KMS-11 (cell line): ENCODE data around the gene ARHGAP24.

Experiments
- H2AFZ ChIP-seq: fragments of 200-600 bp; sonication (generic); 2 replicates; pipeline ENCODE4 v1.6.1; 2016; ENCODE audit warnings: antibody characterized with exemption, mixed run types, low read depth
- H3K27ac ChIP-seq: fragments of 200-600 bp; sonication (generic); 2 replicates; pipeline ENCODE4 v1.6.1; 2016; ENCODE audit warnings: mild to moderate bottlenecking, mixed run types
- H3K27me3 ChIP-seq: fragments of 200-600 bp; sonication (generic); 2 replicates; pipeline ENCODE4 v1.6.1; 2017; ENCODE audit warnings: mild to moderate bottlenecking, low read depth, mixed run types, moderate library complexity; ENCODE audit not compliant: insufficient read depth
- H3K36me3 ChIP-seq: fragments of 200-600 bp; sonication (generic); 2 replicates; pipeline ENCODE4 v1.6.1; 2017; ENCODE audit warnings: mild to moderate bottlenecking, mixed run types; ENCODE audit not compliant: insufficient read depth
- H3K4me1 ChIP-seq: fragments of 200-600 bp; sonication (generic); 2 replicates; pipeline ENCODE4 v1.6.1; 2016; ENCODE audit warnings: mild to moderate bottlenecking, low read depth, mixed run types; ENCODE audit not compliant: poor library complexity, severe bottlenecking
- H3K4me2 ChIP-seq: fragments of 200-600 bp; sonication (generic); 2 replicates; pipeline ENCODE4 v1.7.0; 2016; ENCODE audit warnings: mild to moderate bottlenecking, mixed run types
- H3K4me3 ChIP-seq: fragments of 200-600 bp; sonication (generic); IDR thresholded peaks from 2 replicates; pipeline ENCODE4 v1.6.1; 2017; ENCODE audit warnings: low read depth, low read length, mixed read lengths; ENCODE audit not compliant: insufficient read depth
- H3K79me2 ChIP-seq: fragments of 200-600 bp; sonication (generic); 2 replicates; pipeline ENCODE4 v1.6.1; 2016; ENCODE audit warnings: low read depth, mixed run types; ENCODE audit not compliant: insufficient read depth
- H3K9ac ChIP-seq: fragments of 200-600 bp; sonication (generic); 2 replicates; pipeline ENCODE4 v1.6.1; 2016; ENCODE audit warnings: mild to moderate bottlenecking, mixed run types
- H4K20me1 ChIP-seq: fragments of 200-600 bp; sonication (generic); 2 replicates; pipeline ENCODE4 v1.6.1; 2016; ENCODE audit warnings: mild to moderate bottlenecking, mixed run types; ENCODE audit not compliant: insufficient read depth
- TF ChIP-seq, protein P1 (sequence below): fragments of 200-600 bp; sonication (generic); conservative IDR thresholded peaks from 2 replicates; pipeline ENCODE4 v1.6.1; 2017; ENCODE audit warnings: low read depth, mild to moderate bottlenecking, antibody characterized with exemption, low read length, moderate library complexity, mixed read lengths

Gene ARHGAP24

GRCh38 chr4:85738721-85739120, 263.8 kb downstream of the ARHGAP24 start:
- no peaks in the 10 kb centered on the region for H3K4me1 ChIP-seq
- H3K9ac ChIP-seq = no peak overlapping the region
- no peaks in the 10 kb centered on the region for H3K79me2 ChIP-seq
- no peak overlapping the region for H3K4me3 ChIP-seq
- H3K36me3 ChIP-seq = no peaks in the 10 kb centered on the region
- no peak overlapping the region for H3K27ac ChIP-seq
- H3K4me2 ChIP-seq = no peak overlapping the region
- no peaks in the 10 kb centered on the region for H4K20me1 ChIP-seq
- H2AFZ ChIP-seq = no peak overlapping the region
- no peaks in the 10 kb centered on the region for H3K27me3 ChIP-seq
- TF ChIP-seq, protein P1, sequence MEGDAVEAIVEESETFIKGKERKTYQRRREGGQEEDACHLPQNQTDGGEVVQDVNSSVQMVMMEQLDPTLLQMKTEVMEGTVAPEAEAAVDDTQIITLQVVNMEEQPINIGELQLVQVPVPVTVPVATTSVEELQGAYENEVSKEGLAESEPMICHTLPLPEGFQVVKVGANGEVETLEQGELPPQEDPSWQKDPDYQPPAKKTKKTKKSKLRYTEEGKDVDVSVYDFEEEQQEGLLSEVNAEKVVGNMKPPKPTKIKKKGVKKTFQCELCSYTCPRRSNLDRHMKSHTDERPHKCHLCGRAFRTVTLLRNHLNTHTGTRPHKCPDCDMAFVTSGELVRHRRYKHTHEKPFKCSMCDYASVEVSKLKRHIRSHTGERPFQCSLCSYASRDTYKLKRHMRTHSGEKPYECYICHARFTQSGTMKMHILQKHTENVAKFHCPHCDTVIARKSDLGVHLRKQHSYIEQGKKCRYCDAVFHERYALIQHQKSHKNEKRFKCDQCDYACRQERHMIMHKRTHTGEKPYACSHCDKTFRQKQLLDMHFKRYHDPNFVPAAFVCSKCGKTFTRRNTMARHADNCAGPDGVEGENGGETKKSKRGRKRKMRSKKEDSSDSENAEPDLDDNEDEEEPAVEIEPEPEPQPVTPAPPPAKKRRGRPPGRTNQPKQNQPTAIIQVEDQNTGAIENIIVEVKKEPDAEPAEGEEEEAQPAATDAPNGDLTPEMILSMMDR = no peak

GRCh38 chr4:85740431-85740861, 265.5 kb downstream of the ARHGAP24 start:
- Histone ChIP-seq H3K36me3 (no peaks in the 10 kb centered on the region), H4K20me1 (no peaks in the 10 kb centered on the region), H3K79me2 (no peaks in the 10 kb centered on the region), H3K27ac (no peak overlapping the region), H3K4me3 (no peak overlapping the region), H3K9ac (no peak overlapping the region), H3K4me1 (no peaks in the 10 kb centered on the region), H3K27me3 (no peaks in the 10 kb centered on the region), H2AFZ (no peak overlapping the region), H3K4me2 (no peak overlapping the region)
- TF ChIP-seq, protein P1 = no peak

GRCh38 chr4:85741381-85741780, 266.4 kb downstream of the ARHGAP24 start:
- Histone ChIP-seq H4K20me1 (no peaks in the 10 kb centered on the region), H3K36me3 (no peaks in the 10 kb centered on the region), H3K4me1 (no peaks in the 10 kb centered on the region), H3K4me2 (no peak overlapping the region), H3K79me2 (no peaks in the 10 kb centered on the region), H2AFZ (no peak overlapping the region), H3K27me3 (no peaks in the 10 kb centered on the region), H3K9ac (no peak overlapping the region), H3K4me3 (no peak overlapping the region), H3K27ac (no peak overlapping the region)
- TF ChIP-seq, protein P1 = no peak

GRCh38 chr4:85741921-85742591, 267.1 kb downstream of the ARHGAP24 start:
- Histone ChIP-seq H2AFZ (no peak overlapping the region), H3K79me2 (no peaks in the 10 kb centered on the region), H3K4me3 (no peak overlapping the region), H3K4me2 (no peak overlapping the region), H3K9ac (no peak overlapping the region), H3K27ac (no peak overlapping the region), H4K20me1 (no peaks in the 10 kb centered on the region), H3K27me3 (no peaks in the 10 kb centered on the region), H3K4me1 (no peaks in the 10 kb centered on the region), H3K36me3 (no peaks in the 10 kb centered on the region)
- TF ChIP-seq, protein P1 = no peak
